ENCODE data around the gene PVR.

GRCh38 chr19:44675521-44675920 is 31.8 kb downstream of the PVR start:
- TF ChIP-seq CTCF (IDR thresholded peaks at IDR 0.05) = no peak
- no peak for TF ChIP-seq POLR2AphosphoS5 (IDR thresholded peaks at IDR 0.05)
- TF ChIP-seq POLR2A (IDR thresholded peaks at IDR 0.05) = no peak
- no peak for TF ChIP-seq EP300 (IDR thresholded peaks at IDR 0.05)

Measured in sigmoid colon (tissue), 4 donors.